ENCODE results near the gene MYO16.

GRCh38 chr13:108680011-108680410 is 50.6 kb downstream of the MYO16 start:
- TF ChIP-seq, protein P1, sequence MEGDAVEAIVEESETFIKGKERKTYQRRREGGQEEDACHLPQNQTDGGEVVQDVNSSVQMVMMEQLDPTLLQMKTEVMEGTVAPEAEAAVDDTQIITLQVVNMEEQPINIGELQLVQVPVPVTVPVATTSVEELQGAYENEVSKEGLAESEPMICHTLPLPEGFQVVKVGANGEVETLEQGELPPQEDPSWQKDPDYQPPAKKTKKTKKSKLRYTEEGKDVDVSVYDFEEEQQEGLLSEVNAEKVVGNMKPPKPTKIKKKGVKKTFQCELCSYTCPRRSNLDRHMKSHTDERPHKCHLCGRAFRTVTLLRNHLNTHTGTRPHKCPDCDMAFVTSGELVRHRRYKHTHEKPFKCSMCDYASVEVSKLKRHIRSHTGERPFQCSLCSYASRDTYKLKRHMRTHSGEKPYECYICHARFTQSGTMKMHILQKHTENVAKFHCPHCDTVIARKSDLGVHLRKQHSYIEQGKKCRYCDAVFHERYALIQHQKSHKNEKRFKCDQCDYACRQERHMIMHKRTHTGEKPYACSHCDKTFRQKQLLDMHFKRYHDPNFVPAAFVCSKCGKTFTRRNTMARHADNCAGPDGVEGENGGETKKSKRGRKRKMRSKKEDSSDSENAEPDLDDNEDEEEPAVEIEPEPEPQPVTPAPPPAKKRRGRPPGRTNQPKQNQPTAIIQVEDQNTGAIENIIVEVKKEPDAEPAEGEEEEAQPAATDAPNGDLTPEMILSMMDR (conservative IDR thresholded peaks at IDR 0.05) = no peak
- TF ChIP-seq ZFX (IDR thresholded peaks at IDR 0.05) = no peak

All from C4-2B (cell line).